ENCODE results near the gene ZMYND11. TPM values are rescaled to one million over a fixed set of nuclear protein-coding genes. Genes with fewer than 3 reads are reported as not detected.

The ZMYND11 gene
- total and polyA plus RNA-seq, 2 donors (not counting 1 experiment from before 2014, with no cell fraction given) = 17.3 to 50.1 TPM

GRCh38 chr10:241966-242643, 106.8 kb downstream of the ZMYND11 start:
- Histone ChIP-seq H3K27me3 (replicated peaks in 1 of 4; ENCODE audit: control extremely low read depth in 1 of 4, control insufficient read depth in 3 of 4, insufficient read depth in 4 of 4, low read length in 3 of 4) (no peaks in the 10 kb centered on the region), H3K27ac (ENCODE audit: low read length in 2 of 2) (no peak overlapping the region), H3K36me3 (replicated peaks in 1 of 2; ENCODE audit: control extremely low read depth in 1 of 2, control insufficient read depth in 1 of 2, extremely low read depth in 1 of 2, insufficient read depth in 2 of 2, low read length in 1 of 2) (peaks cover 8 to 34% of the 10 kb centered on the region in 2 experiments), H3K79me2 (ENCODE audit: control insufficient read depth, insufficient read depth, low read length) (no peaks in the 10 kb centered on the region), H3K4me3 (ENCODE audit: control extremely low read depth in 1 of 5, extremely low read depth in 1 of 5, insufficient read depth in 1 of 5, low read depth in 2 of 5, low read length in 4 of 5) (no peak overlapping the region), H3K9ac (ENCODE audit: low read length) (no peak overlapping the region), H3K4me2 (replicated peaks; ENCODE audit: low read depth, low read length, poor library complexity, severe bottlenecking) (no peak overlapping the region), H3K9me3 (ENCODE audit: control extremely low read depth in 1 of 3, control insufficient read depth in 2 of 3, insufficient read depth in 1 of 3, low read length in 2 of 3) (no peaks in the 10 kb centered on the region), H2AFZ (ENCODE audit: insufficient read depth, low read depth, low read length, poor library complexity, severe bottlenecking) (no peak overlapping the region), H3K4me1 (ENCODE audit: control insufficient read depth in 2 of 2, insufficient read depth in 2 of 2, low read length in 2 of 2) (no peaks in the 10 kb centered on the region), H4K20me1 (ENCODE audit: control insufficient read depth, insufficient read depth, low read length, poor library complexity, severe bottlenecking) (no peaks in the 10 kb centered on the region)
- H3K4me3 Mint-ChIP-seq = no peak overlapping the region
- no peaks in the 10 kb centered on the region for H3K9me3 Mint-ChIP-seq (ENCODE audit: insufficient read depth)
- ChIA-PET CTCF (no interaction called here), POLR2A (no interaction called here)
- H3K27ac Mint-ChIP-seq = no peak overlapping the region
- DNase-seq = no peak
- H3K4me1 Mint-ChIP-seq = no peaks in the 10 kb centered on the region
- intact Hi-C loops (cut with micrococcal nuclease) = no loop called here
- WGBS (ENCODE audit: insufficient coverage) = no CpG with 5 or more reads among the region's 9 CpGs
- H3K27me3 Mint-ChIP-seq = no peaks in the 10 kb centered on the region
- ATAC-seq (ENCODE audit: low read depth) = no peak
- TF ChIP-seq EZH2 (IDR thresholded peaks at IDR 0.05; ENCODE audit: borderline replicate concordance, insufficient read depth, low read depth, low read length, poor library complexity, severe bottlenecking) = no peak
- TF ChIP-seq, protein P1, sequence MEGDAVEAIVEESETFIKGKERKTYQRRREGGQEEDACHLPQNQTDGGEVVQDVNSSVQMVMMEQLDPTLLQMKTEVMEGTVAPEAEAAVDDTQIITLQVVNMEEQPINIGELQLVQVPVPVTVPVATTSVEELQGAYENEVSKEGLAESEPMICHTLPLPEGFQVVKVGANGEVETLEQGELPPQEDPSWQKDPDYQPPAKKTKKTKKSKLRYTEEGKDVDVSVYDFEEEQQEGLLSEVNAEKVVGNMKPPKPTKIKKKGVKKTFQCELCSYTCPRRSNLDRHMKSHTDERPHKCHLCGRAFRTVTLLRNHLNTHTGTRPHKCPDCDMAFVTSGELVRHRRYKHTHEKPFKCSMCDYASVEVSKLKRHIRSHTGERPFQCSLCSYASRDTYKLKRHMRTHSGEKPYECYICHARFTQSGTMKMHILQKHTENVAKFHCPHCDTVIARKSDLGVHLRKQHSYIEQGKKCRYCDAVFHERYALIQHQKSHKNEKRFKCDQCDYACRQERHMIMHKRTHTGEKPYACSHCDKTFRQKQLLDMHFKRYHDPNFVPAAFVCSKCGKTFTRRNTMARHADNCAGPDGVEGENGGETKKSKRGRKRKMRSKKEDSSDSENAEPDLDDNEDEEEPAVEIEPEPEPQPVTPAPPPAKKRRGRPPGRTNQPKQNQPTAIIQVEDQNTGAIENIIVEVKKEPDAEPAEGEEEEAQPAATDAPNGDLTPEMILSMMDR (IDR thresholded peaks at IDR 0.05) = no peak

DNA sequence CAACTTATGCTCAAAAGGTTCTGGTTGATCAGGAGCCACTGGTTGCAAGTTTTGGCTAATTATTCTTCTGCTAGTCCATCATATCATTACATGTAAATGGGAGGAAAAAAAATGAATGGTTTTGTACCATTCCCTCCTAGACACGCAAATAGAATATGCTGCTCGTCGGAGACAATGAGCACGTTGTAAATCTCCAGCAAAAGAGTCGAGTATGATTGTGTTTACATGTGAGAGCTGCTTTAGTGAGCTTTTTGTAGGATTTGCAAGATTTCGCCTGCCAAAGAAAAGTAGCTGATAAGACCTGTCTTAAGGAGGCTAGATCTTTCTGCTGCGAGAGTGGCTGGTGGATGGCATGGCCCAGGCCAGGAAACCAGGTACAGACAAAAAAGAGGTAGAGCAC, 109.0 kb downstream of the ZMYND11 start:
- H3K4me2 ChIP-seq (replicated peaks; ENCODE audit: low read depth, low read length, poor library complexity, severe bottlenecking) = no peak overlapping the region
- POLR2A ChIA-PET = no interaction called here
- Mint-ChIP-seq H3K9me3 (ENCODE audit: insufficient read depth) (no peaks in the 10 kb centered on the region), H3K4me3 (no peak overlapping the region), H3K27me3 (no peaks in the 10 kb centered on the region), H3K4me1 (no peaks in the 10 kb centered on the region), H3K27ac (no peak overlapping the region)
- H3K36me3 ChIP-seq (replicated peaks in 1 of 2; ENCODE audit: control extremely low read depth in 1 of 2, control insufficient read depth in 1 of 2, extremely low read depth in 1 of 2, insufficient read depth in 2 of 2, low read length in 1 of 2) = peaks cover 7 to 48% of the 10 kb centered on the region in 2 experiments
- TF ChIP-seq, protein P1 (IDR thresholded peaks at IDR 0.05) = no peak
- TF ChIP-seq EZH2 (IDR thresholded peaks at IDR 0.05; ENCODE audit: borderline replicate concordance, insufficient read depth, low read depth, low read length, poor library complexity, severe bottlenecking) = no peak
- H2AFZ ChIP-seq (ENCODE audit: insufficient read depth, low read depth, low read length, poor library complexity, severe bottlenecking) = no peak overlapping the region
- H3K9me3 ChIP-seq (ENCODE audit: control extremely low read depth in 1 of 3, control insufficient read depth in 2 of 3, insufficient read depth in 1 of 3, low read length in 2 of 3) = no peaks in the 10 kb centered on the region
- intact Hi-C loops (cut with micrococcal nuclease) = no loop called here
- CTCF ChIA-PET = no interaction called here
- no peak overlapping the region for H3K4me3 ChIP-seq (ENCODE audit: control extremely low read depth in 1 of 5, extremely low read depth in 1 of 5, insufficient read depth in 1 of 5, low read depth in 2 of 5, low read length in 4 of 5)
- ATAC-seq (ENCODE audit: low read depth) (no peak), DNase-seq (no peak)
- WGBS (ENCODE audit: insufficient coverage) = 98% methylated on average over 5 of the region's 7 CpGs
- H3K9ac ChIP-seq (ENCODE audit: low read length) = no peak overlapping the region
- no peaks in the 10 kb centered on the region for H4K20me1 ChIP-seq (ENCODE audit: control insufficient read depth, insufficient read depth, low read length, poor library complexity, severe bottlenecking)
- no peaks in the 10 kb centered on the region for H3K4me1 ChIP-seq (ENCODE audit: control insufficient read depth in 2 of 2, insufficient read depth in 2 of 2, low read length in 2 of 2)
- H3K79me2 ChIP-seq (ENCODE audit: control insufficient read depth, insufficient read depth, low read length) = no peaks in the 10 kb centered on the region
- H3K27me3 ChIP-seq (replicated peaks in 1 of 4; ENCODE audit: control extremely low read depth in 1 of 4, control insufficient read depth in 3 of 4, insufficient read depth in 4 of 4, low read length in 3 of 4) = no peaks in the 10 kb centered on the region
- H3K27ac ChIP-seq (ENCODE audit: low read length in 2 of 2) = no peak overlapping the region
